B cell (primary cell): ENCODE results near the gene TMEM150C. TPM values are rescaled to one million over a fixed set of nuclear protein-coding genes. Genes with fewer than 3 reads are reported as not detected.

Source experiments
- ATAC-seq: fragments of 200-7000 bp; cut with Tn5 transposase; one replicate; pipeline ENCODE4 v1.10.0; 2021; ENCODE audit warnings: low read depth, mild to moderate bottlenecking, moderate number of reproducible peaks, moderate library complexity
- CTCF ChIA-PET: fragments of 350-600 bp; sonication (Branson Sonifier 250); formaldehyde crosslinking; loops from one replicate; lab custom pipeline; 2021; ENCODE audit warnings: antibody characterized with exemption, inconsistent platforms; lab: Charles Lee
- POLR2A ChIA-PET: fragments of 350-600 bp; sonication (Branson Sonifier 250); formaldehyde crosslinking; loops from one replicate; lab custom pipeline; 2021; ENCODE audit warnings: antibody characterized with exemption; lab: Charles Lee
- DNase-seq: peaks from one replicate; pipeline ENCODE4 v3.0.0; 2013
- H2AFZ ChIP-seq: 2 replicates; pipeline ENCODE4 v1.6.1; 2012; ENCODE audit warnings: mild to moderate bottlenecking, low read depth, low read length; ENCODE audit not compliant: insufficient read depth, poor library complexity, severe bottlenecking
- H3K27ac ChIP-seq, 2 donors: 1 replicate in 1 of 2; 2 replicates in 1 of 2; pipeline ENCODE4 v1.5.1; 2012 to 2013; ENCODE audit warnings: low read length in 2 of 2, mild to moderate bottlenecking in 2 of 2, moderate library complexity in 1 of 2
- H3K27me3 ChIP-seq, 4 experiments: fragments of 200-600 bp in 1 of 4; sonication (generic) in 1 of 4; replicated peaks in 1 of 4; 1 replicate in 2 of 4; 2 replicates in 2 of 4; pipeline versions ENCODE4 v1.6.1 to v1.7.0; 2013 to 2016; ENCODE audit warnings: low read length in 3 of 4, mild to moderate bottlenecking in 2 of 4, mixed read lengths in 1 of 4, moderate library complexity in 1 of 4; ENCODE audit not compliant: insufficient read depth in 4 of 4, control insufficient read depth in 3 of 4; ENCODE audit errors: control extremely low read depth in 1 of 4
- H3K36me3 ChIP-seq, 2 experiments: replicated peaks in 1 of 2; 1 replicate in 1 of 2; 2 replicates in 1 of 2; pipeline versions ENCODE4 v1.6.1 to v1.7.1; 2013; ENCODE audit warnings: low read length in 1 of 2; ENCODE audit not compliant: insufficient read depth in 2 of 2, control insufficient read depth in 1 of 2; ENCODE audit errors: control extremely low read depth in 1 of 2, extremely low read depth in 1 of 2
- H3K4me1 ChIP-seq, 2 donors: fragments of 200-600 bp in 1 of 2; sonication (generic) in 1 of 2; 1 replicate in 1 of 2; 2 replicates in 1 of 2; pipeline versions ENCODE4 v1.5.1 to v1.6.1; 2013 to 2017; ENCODE audit warnings: low read length in 2 of 2; ENCODE audit not compliant: control insufficient read depth in 2 of 2, insufficient read depth in 2 of 2
- H3K4me2 ChIP-seq: replicated peaks from 2 replicates; pipeline ENCODE3; 2012; ENCODE audit warnings: mild to moderate bottlenecking, low read depth, low read length; ENCODE audit not compliant: poor library complexity, severe bottlenecking
- H3K4me3 ChIP-seq, 5 experiments: fragments of 200-600 bp in 1 of 5; sonication (generic) in 1 of 5; 1 replicate in 3 of 5; 2 replicates in 2 of 5; pipeline versions ENCODE4 v1.5.1 to v1.7.0; 2011 to 2016; ENCODE audit warnings: low read length in 4 of 5, mild to moderate bottlenecking in 4 of 5, low read depth in 2 of 5, control low read depth in 1 of 5, moderate library complexity in 1 of 5; ENCODE audit not compliant: insufficient read depth in 1 of 5; ENCODE audit errors: control extremely low read depth in 1 of 5, extremely low read depth in 1 of 5
- H3K79me2 ChIP-seq: fragments of 200-600 bp; sonication (generic); one replicate; pipeline ENCODE4 v1.6.0; 2016; ENCODE audit warnings: low read length; ENCODE audit not compliant: control insufficient read depth, insufficient read depth
- H3K9ac ChIP-seq: fragments of 200-600 bp; sonication (generic); 2 replicates; pipeline ENCODE4 v1.6.1; 2017; ENCODE audit warnings: mild to moderate bottlenecking, low read length, moderate library complexity
- H3K9me3 ChIP-seq, 3 donors: one replicate each; pipeline versions ENCODE4 v1.6.1 to v1.7.1; 2013; ENCODE audit warnings: low read length in 2 of 3; ENCODE audit not compliant: control insufficient read depth in 2 of 3, insufficient read depth in 1 of 3; ENCODE audit errors: control extremely low read depth in 1 of 3
- H4K20me1 ChIP-seq: 2 replicates; pipeline ENCODE4 v1.6.0; 2012; ENCODE audit warnings: mild to moderate bottlenecking, low read length; ENCODE audit not compliant: insufficient read depth, control insufficient read depth, poor library complexity, severe bottlenecking
- H3K27ac Mint-ChIP-seq: one replicate; pipeline ENCODE4 v1.8.0; 2021; ENCODE audit warnings: mixed read lengths
- H3K27me3 Mint-ChIP-seq: one replicate; pipeline ENCODE4 v1.8.0; 2021; ENCODE audit warnings: mixed read lengths
- H3K4me1 Mint-ChIP-seq: one replicate; pipeline ENCODE4 v1.8.0; 2021; ENCODE audit warnings: mixed read lengths
- H3K4me3 Mint-ChIP-seq: one replicate; pipeline ENCODE4 v1.8.0; 2021; ENCODE audit warnings: mixed read lengths
- H3K9me3 Mint-ChIP-seq: one replicate; pipeline ENCODE4 v1.8.0; 2022; ENCODE audit warnings: mixed read lengths; ENCODE audit not compliant: insufficient read depth
- CTCF ChIP-seq: fragments of 200-600 bp; IDR thresholded peaks from one replicate; pipeline ENCODE4 v1.8.0; 2022; ENCODE audit warnings: antibody characterized with exemption, mild to moderate bottlenecking
- EZH2 ChIP-seq: IDR thresholded peaks from 2 replicates; pipeline ENCODE4 v1.6.1; 2012; ENCODE audit warnings: borderline replicate concordance, low read depth, mild to moderate bottlenecking, moderate library complexity, low read length; ENCODE audit not compliant: insufficient read depth, poor library complexity, severe bottlenecking
- WGBS: methylation state at CpG from one replicate; pipeline ENCODE4 v1.1.5; 2013; ENCODE audit warnings: missing lambda C conversion rate; ENCODE audit not compliant: insufficient coverage; 5-methylcytosine and 5-hydroxymethylcytosine counted together
- intact Hi-C: fragments of 100-400 bp; cut with micrococcal nuclease; formaldehyde crosslinking; loops from one replicate; pipeline ENCODE4 v1.10.0; 2022
- polyA plus RNA-seq: library from polyadenylated mRNA; depleted of rRNA; stranded (reverse); fragments of >200 nt; gene quantifications from 2 replicates; pipeline ENCODE4 v1.2.3, GENCODE V29; 2012
- total RNA-seq, 2 donors: library from RNA; stranded (reverse); fragments of 120-200 nt in 1 of 2; gene quantifications; 1 replicate in 1 of 2; 2 replicates in 1 of 2; pipeline versions ENCODE4 v1.2.3 to v1.2.4, GENCODE V29; 2013 to 2022

TMEM150C gene
- total and polyA plus RNA-seq, 2 donors (not counting 1 experiment from before 2014, with no cell fraction given), result 0.04 TPM; not detected in 1

- ChIA-PET POLR2A (no interaction called here), CTCF (no interaction called here)
- Histone ChIP-seq H3K27ac (no peak overlapping the region), H3K36me3 (peaks cover 0 to 18% of the 10 kb centered on the region in 2 experiments), H3K27me3 (no peaks in the 10 kb centered on the region), H2AFZ (no peak overlapping the region), H3K9ac (no peak overlapping the region), H3K4me2 (no peak overlapping the region), H3K4me3 (no peak overlapping the region), H3K79me2 (no peaks in the 10 kb centered on the region), H4K20me1 (no peaks in the 10 kb centered on the region), H3K4me1 (peaks cover 5 to 8% of the 10 kb centered on the region in 2 donors), H3K9me3 (no peaks in the 10 kb centered on the region)
- 89% methylated on average over 1 of the region's 1 CpG for WGBS
- TF ChIP-seq EZH2 (no peak), CTCF (no peak)
- H3K9me3 Mint-ChIP-seq, result no peaks in the 10 kb centered on the region
- no peak overlapping the region for H3K4me3 Mint-ChIP-seq
- H3K27me3 Mint-ChIP-seq, result no peaks in the 10 kb centered on the region
- peak overlapping the region; percentile 18 for H3K27ac Mint-ChIP-seq
- DNase-seq, result peak; percentile 7
- H3K4me1 Mint-ChIP-seq, result peaks cover 25% of the 10 kb centered on the region
- no peak for ATAC-seq
- intact Hi-C loops, result loop anchor here (2.0 to 5.0 kb wide), 2 partner anchors 379 to 820 kb away; no protein-coding TSS in a partner anchor
These were observed 98.6 kb downstream of the TMEM150C start for GRCh38 chr4:82463221-82463620.

- peaks cover 0 to 26% of the 10 kb centered on the region in 2 experiments for H3K36me3 ChIP-seq
- CTCF ChIA-PET, result interaction anchor here (1.0 kb wide), 2 partner anchors 22 to 798 kb away, joined by 3 read pairs; no protein-coding TSS in a partner anchor
- no peaks in the 10 kb centered on the region for H3K9me3 ChIP-seq
- peaks cover 5 to 8% of the 10 kb centered on the region in 2 donors for H3K4me1 ChIP-seq
- TF ChIP-seq CTCF (peak; percentile 87), EZH2 (no peak)
- 70% methylated on average over 2 of the region's 7 CpGs for WGBS
- POLR2A ChIA-PET, result no interaction called here
- no peak overlapping the region for H3K4me3 Mint-ChIP-seq
- H2AFZ ChIP-seq, result no peak overlapping the region
- peak; percentile 86 for DNase-seq
- H3K9ac ChIP-seq, result no peak overlapping the region
- H3K27ac ChIP-seq, result no peak overlapping the region
- H3K27ac Mint-ChIP-seq, result no peak overlapping the region
- intact Hi-C loops, result loop anchor here (1.0 to 5.0 kb wide), 4 partner anchors 33 to 1178 kb away; no protein-coding TSS in a partner anchor
- no peaks in the 10 kb centered on the region for H3K27me3 ChIP-seq
- H3K4me2 ChIP-seq, result no peak overlapping the region
- H3K27me3 Mint-ChIP-seq, result no peaks in the 10 kb centered on the region
- H3K9me3 Mint-ChIP-seq, result no peaks in the 10 kb centered on the region
- H3K4me1 Mint-ChIP-seq, result peaks cover 25% of the 10 kb centered on the region
- H3K79me2 ChIP-seq, result no peaks in the 10 kb centered on the region
- no peaks in the 10 kb centered on the region for H4K20me1 ChIP-seq
- peak; percentile 98 for ATAC-seq
- no peak overlapping the region for H3K4me3 ChIP-seq
These were observed 99.4 kb downstream of the TMEM150C start for GRCh38 chr4:82462415-82462831.
